GM21717 (cell line): Measurements from ENCODE around the gene UPK2.
A peak's percentile ranks its signal among the peaks of the same experiment; 100 is the strongest.
"Not testable (repeated sequence)": the region's sequence is repeated elsewhere in the genome, so short reads cannot be mapped to it uniquely, and the experiment has no call there.

ENCODE experiments used
- ATAC-seq: cut with Tn5 transposase; IDR thresholded peaks from one replicate; pipeline ENCODE4 v1.9.1; 2021; ENCODE audit warnings: mild to moderate bottlenecking, moderate library complexity; ENCODE audit not compliant: unreplicated experiment

The UPK2 gene

GRCh38 chr11:118984825-118985224 lies 28.7 kb downstream of the UPK2 start:
- no peak for ATAC-seq

GRCh38 chr11:118988280-118988679 lies 32.2 kb downstream of the UPK2 start:
- ATAC-seq = no peak

- ATAC-seq = not testable (repeated sequence)
Observed at GRCh38 chr11:118991486-118992038, 35.5 kb downstream of the UPK2 start.

- peak; percentile 5 for ATAC-seq
Observed at GRCh38 chr11:118996926-118997626, 41.0 kb downstream of the UPK2 start.

- ATAC-seq = peak; percentile 82
Observed at GRCh38 chr11:118997627-118998387, 41.7 kb downstream of the UPK2 start, which contains the start of gene CENATAC. Gene CENATAC, plus strand, starts transcription at chr11:118998138. Its CDS starts 60 bp downstream, at chr11:118998198.

GRCh38 chr11:118998388-118998717 lies 42.3 kb downstream of the UPK2 start:
- ATAC-seq = no peak

GRCh38 chr11:118998822-118999221 lies 42.7 kb downstream of the UPK2 start:
- ATAC-seq = no peak

- no peak for ATAC-seq
Observed at GRCh38 chr11:119000906-119001305, 44.8 kb downstream of the UPK2 start.

- ATAC-seq = no peak
Observed at GRCh38 chr11:119006656-119007055, 50.6 kb downstream of the UPK2 start.
